HepG2 (cell line): ENCODE data around the gene OR6C2. TPM values are rescaled to one million over a fixed set of nuclear protein-coding genes. Genes with fewer than 3 reads are reported as not detected.

Experiments used
- BCLAF1 ChIP-seq: fragments of 450-650 bp; IDR thresholded peaks from 2 replicates; pipeline ENCODE4 v1.6.1; 2017; ENCODE audit warnings: mild to moderate bottlenecking
- CC2D1A ChIP-seq: sonication (generic); formaldehyde crosslinking; IDR thresholded peaks from 2 replicates; pipeline ENCODE4 v1.8.1; 2023; ENCODE audit warnings: mild to moderate bottlenecking, missing genetic modification reagents
- DZIP1 ChIP-seq: sonication (generic); formaldehyde crosslinking; IDR thresholded peaks from 2 replicates; pipeline ENCODE4 v1.5.0; 2020; ENCODE audit warnings: mild to moderate bottlenecking, missing genetic modification reagents
- ERF ChIP-seq: IDR thresholded peaks from 2 replicates; pipeline ENCODE4 v1.6.1; 2018; ENCODE audit warnings: missing biosample characterization, missing genetic modification reagents
- ETV6 ChIP-seq: sonication (generic); formaldehyde crosslinking; conservative IDR thresholded peaks from 2 replicates; pipeline ENCODE4 v1.4.0; 2020; ENCODE audit warnings: missing genetic modification reagents
- HDAC2 ChIP-seq: sonication (generic); formaldehyde crosslinking; IDR thresholded peaks from 2 replicates; pipeline ENCODE4 v1.4.0; 2020; ENCODE audit warnings: missing genetic modification reagents
- HMGXB4 ChIP-seq, 2 experiments: sonication (generic) in 1 of 2; formaldehyde crosslinking in 1 of 2; IDR thresholded peaks; 2 replicates each; pipeline versions ENCODE4 v1.4.0 to v1.6.1; 2018 to 2020; ENCODE audit warnings: missing genetic modification reagents in 2 of 2, borderline replicate concordance in 1 of 2, low read depth in 1 of 2, mild to moderate bottlenecking in 1 of 2, missing biosample characterization in 1 of 2
- MLLT10 ChIP-seq: sonication (generic); formaldehyde crosslinking; IDR thresholded peaks from 2 replicates; pipeline ENCODE4 v1.4.0; 2020; ENCODE audit warnings: missing genetic modification reagents
- RAD21 ChIP-seq: fragments of 450-650 bp; formaldehyde crosslinking; IDR thresholded peaks from 2 replicates; pipeline ENCODE4 v1.5.0; 2020; ENCODE audit warnings: mild to moderate bottlenecking
- SAFB2 ChIP-seq: sonication (generic); formaldehyde crosslinking; IDR thresholded peaks from 2 replicates; pipeline ENCODE4 v1.5.1; 2020; ENCODE audit warnings: missing genetic modification reagents, low read depth, mild to moderate bottlenecking, borderline replicate concordance
- STAT6 ChIP-seq: sonication (generic); formaldehyde crosslinking; IDR thresholded peaks from 2 replicates; pipeline ENCODE4 v1.4.0; 2020; ENCODE audit warnings: missing genetic modification reagents, mild to moderate bottlenecking, borderline replicate concordance
- ZBTB49 ChIP-seq: sonication (generic); formaldehyde crosslinking; IDR thresholded peaks from 2 replicates; pipeline ENCODE4 v1.4.0; 2020; ENCODE audit warnings: missing genetic modification reagents, borderline replicate concordance
- ZNF354B ChIP-seq: sonication (generic); formaldehyde crosslinking; IDR thresholded peaks from 2 replicates; pipeline ENCODE4 v1.8.0; 2022; ENCODE audit warnings: mild to moderate bottlenecking, missing genetic modification reagents
- ZNF484 ChIP-seq: sonication (generic); formaldehyde crosslinking; IDR thresholded peaks from 2 replicates; pipeline ENCODE4 v1.5.1; 2020; ENCODE audit warnings: mild to moderate bottlenecking, low read depth, missing genetic modification reagents, borderline replicate concordance
- ZNF543 ChIP-seq: sonication (generic); formaldehyde crosslinking; IDR thresholded peaks from 2 replicates; pipeline ENCODE4 v1.4.0; 2020; ENCODE audit warnings: mild to moderate bottlenecking, missing genetic modification reagents
- ZNF670 ChIP-seq: sonication (generic); formaldehyde crosslinking; IDR thresholded peaks from 2 replicates; pipeline ENCODE4 v1.8.0; 2022; ENCODE audit warnings: mild to moderate bottlenecking, missing genetic modification reagents, borderline replicate concordance
- ZNF780A ChIP-seq: sonication (generic); formaldehyde crosslinking; IDR thresholded peaks from 2 replicates; pipeline ENCODE4 v1.8.0; 2022; ENCODE audit warnings: mild to moderate bottlenecking, missing genetic modification reagents, moderate library complexity
- polyA plus RNA-seq, 8 experiments: library from polyadenylated mRNA; depleted of rRNA in 3 of 8; stranded (reverse) in 7 of 8; unstranded in 1 of 8; fragments of >200 nt; fragmentation: Illumina TruSeq in 4 of 8; extraction: Trizol in 4 of 8; gene quantifications; 2 replicates each; pipeline versions ENCODE4 v1.2.1 to v1.2.3, GENCODE V29; 2011 to 2016; ENCODE audit warnings: low read depth in 4 of 8, missing spikeins in 1 of 8, mixed read lengths in 1 of 8; ENCODE audit not compliant: insufficient read depth in 1 of 8
- total RNA-seq, 5 experiments: library from RNA; depleted of rRNA; stranded (reverse); fragments of >200 nt; fragmentation: Illumina TruSeq; extraction: Trizol; gene quantifications; 2 replicates each; pipeline ENCODE4 v1.2.3, GENCODE V29; 2016; ENCODE audit warnings: low read depth in 1 of 5

Gene OR6C2
- total and polyA plus RNA-seq, 2 of the 13 experiments (the other 11 are each of a cell fraction or from before 2014, with no cell fraction given): not detected

GRCh38 chr12:55499810-55500252 is 56.0 kb downstream of the OR6C2 start (continued):
- TF ChIP-seq ZNF484 (CRISPR knock-in tag): no peak
- TF ChIP-seq ERF (CRISPR knock-in tag): no peak
- TF ChIP-seq CC2D1A (CRISPR knock-in tag): no peak
- no peak for TF ChIP-seq BCLAF1
- TF ChIP-seq DZIP1 (CRISPR knock-in tag): no peak
- peak; percentile 77 for TF ChIP-seq HDAC2 (CRISPR knock-in tag)
- no peak for TF ChIP-seq HMGXB4 (CRISPR knock-in tag; IDR thresholded peaks at IDR 0.05; ENCODE audit: borderline replicate concordance in 1 of 2, low read depth in 1 of 2)
- no peak for TF ChIP-seq MLLT10 (CRISPR knock-in tag)
- TF ChIP-seq ETV6 (CRISPR knock-in tag): no peak
- TF ChIP-seq ZNF543: no peak
- TF ChIP-seq RAD21: no peak
- no peak for TF ChIP-seq ZBTB49
- TF ChIP-seq ZNF780A (CRISPR knock-in tag): no peak
- 0 out of 2 replicates have a peak, but pooled peaks have one; percentile 74 for TF ChIP-seq STAT6
- TF ChIP-seq ZNF354B (CRISPR knock-in tag): no peak
- no peak for TF ChIP-seq SAFB2 (CRISPR knock-in tag)
- no peak for TF ChIP-seq ZNF670 (CRISPR knock-in tag)
